HL-60 (cell line): ENCODE data around the gene THSD7B.

Experiments
- DNase-seq, 2 experiments: peaks; one replicate each; pipeline ENCODE4 v3.0.0-alpha.2; 2010 to 2020; ENCODE audit warnings: low read depth in 1 of 2, low spot score in 1 of 2
- H3K27ac ChIP-seq: fragments of 250-450 bp; sonication (Bioruptor Pico); replicated peaks from 2 replicates; pipeline ENCODE4 v1.5.1; 2020; ENCODE audit warnings: mild to moderate bottlenecking, moderate library complexity
- H3K27me3 ChIP-seq: fragments of 250-450 bp; sonication (Bioruptor Pico); 2 replicates; pipeline ENCODE4 v1.5.1; 2021; ENCODE audit warnings: mild to moderate bottlenecking, moderate library complexity; ENCODE audit not compliant: insufficient read depth, poor library complexity, severe bottlenecking
- H3K4me3 ChIP-seq: replicated peaks from 2 replicates; pipeline ENCODE4 v1.5.1; 2011; ENCODE audit warnings: mild to moderate bottlenecking, control low read depth, low read length; ENCODE audit not compliant: insufficient read depth
- GABPA ChIP-seq: IDR thresholded peaks from 2 replicates; pipeline ENCODE4 v1.6.1; 2012; ENCODE audit warnings: low read depth
- POLR2AphosphoS5 ChIP-seq: IDR thresholded peaks from 2 replicates; pipeline ENCODE4 v1.6.1; 2012; ENCODE audit warnings: low read depth
- SPI1 ChIP-seq: IDR thresholded peaks from 2 replicates; pipeline ENCODE4 v1.6.1; 2012; ENCODE audit warnings: low read depth, mild to moderate bottlenecking, borderline replicate concordance
- TF ChIP-seq, protein P1 (sequence below): IDR thresholded peaks from 2 replicates; pipeline ENCODE4 v1.6.1; 2012; ENCODE audit warnings: low read depth; ENCODE audit not compliant: insufficient replicate concordance
- TF ChIP-seq, protein P2 (sequence below): IDR thresholded peaks from one replicate; pipeline ENCODE4 v1.5.1; 2011; ENCODE audit warnings: low read length, control low read depth, inconsistent platforms; ENCODE audit not compliant: insufficient read depth

Gene THSD7B

GRCh38 chr2:136828162-136828561 lies 62.8 kb downstream of the THSD7B start:
- TF ChIP-seq GABPA: no peak
- TF ChIP-seq SPI1: no peak
- TF ChIP-seq, protein P1, sequence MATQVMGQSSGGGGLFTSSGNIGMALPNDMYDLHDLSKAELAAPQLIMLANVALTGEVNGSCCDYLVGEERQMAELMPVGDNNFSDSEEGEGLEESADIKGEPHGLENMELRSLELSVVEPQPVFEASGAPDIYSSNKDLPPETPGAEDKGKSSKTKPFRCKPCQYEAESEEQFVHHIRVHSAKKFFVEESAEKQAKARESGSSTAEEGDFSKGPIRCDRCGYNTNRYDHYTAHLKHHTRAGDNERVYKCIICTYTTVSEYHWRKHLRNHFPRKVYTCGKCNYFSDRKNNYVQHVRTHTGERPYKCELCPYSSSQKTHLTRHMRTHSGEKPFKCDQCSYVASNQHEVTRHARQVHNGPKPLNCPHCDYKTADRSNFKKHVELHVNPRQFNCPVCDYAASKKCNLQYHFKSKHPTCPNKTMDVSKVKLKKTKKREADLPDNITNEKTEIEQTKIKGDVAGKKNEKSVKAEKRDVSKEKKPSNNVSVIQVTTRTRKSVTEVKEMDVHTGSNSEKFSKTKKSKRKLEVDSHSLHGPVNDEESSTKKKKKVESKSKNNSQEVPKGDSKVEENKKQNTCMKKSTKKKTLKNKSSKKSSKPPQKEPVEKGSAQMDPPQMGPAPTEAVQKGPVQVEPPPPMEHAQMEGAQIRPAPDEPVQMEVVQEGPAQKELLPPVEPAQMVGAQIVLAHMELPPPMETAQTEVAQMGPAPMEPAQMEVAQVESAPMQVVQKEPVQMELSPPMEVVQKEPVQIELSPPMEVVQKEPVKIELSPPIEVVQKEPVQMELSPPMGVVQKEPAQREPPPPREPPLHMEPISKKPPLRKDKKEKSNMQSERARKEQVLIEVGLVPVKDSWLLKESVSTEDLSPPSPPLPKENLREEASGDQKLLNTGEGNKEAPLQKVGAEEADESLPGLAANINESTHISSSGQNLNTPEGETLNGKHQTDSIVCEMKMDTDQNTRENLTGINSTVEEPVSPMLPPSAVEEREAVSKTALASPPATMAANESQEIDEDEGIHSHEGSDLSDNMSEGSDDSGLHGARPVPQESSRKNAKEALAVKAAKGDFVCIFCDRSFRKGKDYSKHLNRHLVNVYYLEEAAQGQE: no peak
- TF ChIP-seq, protein P2, sequence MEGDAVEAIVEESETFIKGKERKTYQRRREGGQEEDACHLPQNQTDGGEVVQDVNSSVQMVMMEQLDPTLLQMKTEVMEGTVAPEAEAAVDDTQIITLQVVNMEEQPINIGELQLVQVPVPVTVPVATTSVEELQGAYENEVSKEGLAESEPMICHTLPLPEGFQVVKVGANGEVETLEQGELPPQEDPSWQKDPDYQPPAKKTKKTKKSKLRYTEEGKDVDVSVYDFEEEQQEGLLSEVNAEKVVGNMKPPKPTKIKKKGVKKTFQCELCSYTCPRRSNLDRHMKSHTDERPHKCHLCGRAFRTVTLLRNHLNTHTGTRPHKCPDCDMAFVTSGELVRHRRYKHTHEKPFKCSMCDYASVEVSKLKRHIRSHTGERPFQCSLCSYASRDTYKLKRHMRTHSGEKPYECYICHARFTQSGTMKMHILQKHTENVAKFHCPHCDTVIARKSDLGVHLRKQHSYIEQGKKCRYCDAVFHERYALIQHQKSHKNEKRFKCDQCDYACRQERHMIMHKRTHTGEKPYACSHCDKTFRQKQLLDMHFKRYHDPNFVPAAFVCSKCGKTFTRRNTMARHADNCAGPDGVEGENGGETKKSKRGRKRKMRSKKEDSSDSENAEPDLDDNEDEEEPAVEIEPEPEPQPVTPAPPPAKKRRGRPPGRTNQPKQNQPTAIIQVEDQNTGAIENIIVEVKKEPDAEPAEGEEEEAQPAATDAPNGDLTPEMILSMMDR: no peak
- no peak for TF ChIP-seq POLR2AphosphoS5
- peaks cover 5% of the 10 kb centered on the region for H3K27me3 ChIP-seq
- no peak for DNase-seq
- no peak overlapping the region for H3K4me3 ChIP-seq
- no peak overlapping the region for H3K27ac ChIP-seq

GRCh38 chr2:136828774-136829173 lies 63.4 kb downstream of the THSD7B start:
- Histone ChIP-seq H3K4me3 (no peak overlapping the region), H3K27me3 (peaks cover 5% of the 10 kb centered on the region), H3K27ac (no peak overlapping the region)
- TF ChIP-seq POLR2AphosphoS5: no peak
- TF ChIP-seq, protein P1: no peak
- TF ChIP-seq, protein P2: no peak
- no peak for TF ChIP-seq GABPA
- TF ChIP-seq SPI1: no peak
- no peak for DNase-seq

DNA sequence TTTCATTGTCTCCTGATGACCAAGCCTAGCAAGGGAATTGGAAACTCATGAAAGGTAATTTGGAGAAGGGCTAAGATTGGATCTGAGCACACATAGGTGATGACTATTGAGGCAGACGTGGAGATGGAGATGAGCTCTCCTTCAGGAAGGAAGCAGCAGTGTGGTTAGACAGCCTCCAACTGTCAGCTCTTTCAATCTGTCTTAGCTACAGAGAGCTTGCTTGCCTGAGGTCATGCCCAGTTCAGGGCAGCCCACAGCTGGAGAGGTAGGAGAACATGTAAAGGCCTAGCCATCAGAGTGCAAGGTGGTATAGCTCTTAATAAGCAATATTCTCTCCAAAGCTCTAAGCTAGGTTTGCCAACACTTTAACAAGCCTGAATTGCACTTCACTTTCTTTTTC lies 79.2 kb downstream of the THSD7B start:
- no peak for DNase-seq
- no peak overlapping the region for H3K4me3 ChIP-seq

More for the DNA sequence above, 79.2 kb downstream of the THSD7B start:
- no peak overlapping the region for H3K27ac ChIP-seq
- TF ChIP-seq SPI1 (no peak), GABPA (no peak), POLR2AphosphoS5 (no peak)
- TF ChIP-seq, protein P2: no peak
- TF ChIP-seq, protein P1: no peak
- no peaks in the 10 kb centered on the region for H3K27me3 ChIP-seq
